HCT116 (cell line): Measurements from ENCODE around the gene DNAJC6. TPM values are rescaled to one million over a fixed set of nuclear protein-coding genes. Genes with fewer than 3 reads are reported as not detected.

Experiments used
- ATAC-seq: fragments of 200-7000 bp; cut with Tn5 transposase; 2 replicates; pipeline ENCODE4 v1.9.1; 2020; ENCODE audit warnings: mild to moderate bottlenecking, moderate library complexity
- BruUV-seq: library from RNA; stranded (reverse); fragments of 400-500 nt; replicated peaks from 2 replicates; lab custom pipeline; 2021; lab: Mats Ljungman, UMichigan
- CTCF ChIA-PET: fragments of 300-600 bp; sonication (Branson Sonifier 250); formaldehyde crosslinking; loops from one replicate; lab custom pipeline; 2021; ENCODE audit warnings: antibody characterized with exemption; lab: Charles Lee
- POLR2A ChIA-PET: fragments of 300-600, 350-600 bp; sonication (Branson Sonifier 250); formaldehyde crosslinking; loops from one replicate; lab custom pipeline; 2021; ENCODE audit warnings: antibody characterized with exemption; lab: Charles Lee
- RAD21 ChIA-PET, 2 experiments: fragments of 300-600 bp; sonication (Branson Sonifier 250); formaldehyde crosslinking; loops; one replicate each; lab custom pipeline; 2023; ENCODE audit warnings: low total read pairs in 2 of 2; ENCODE audit not compliant: uncharacterized antibody in 2 of 2, unreplicated experiment in 2 of 2, low non-redundant PET in 1 of 2; lab: Charles Lee
- DNase-seq: peaks from one replicate; pipeline ENCODE4 v3.0.0-alpha.2; 2010; ENCODE audit warnings: low read depth, low spot score
- H2AFZ ChIP-seq: fragments of 200-600 bp; shearing (Covaris generic), sonication (generic); 2 replicates; pipeline ENCODE4 v1.6.1; 2017; ENCODE audit warnings: low read depth, mixed run types, mixed read lengths, antibody characterized with exemption, low read length; ENCODE audit not compliant: poor library complexity, severe bottlenecking
- H3K27ac ChIP-seq: 2 replicates; pipeline ENCODE4 v1.5.1; 2012; ENCODE audit warnings: low read depth, low read length
- H3K27me3 ChIP-seq: fragments of 200-600 bp; sonication (generic); 2 replicates; pipeline ENCODE4 v1.6.1; 2016; ENCODE audit warnings: mixed run types, low read length, mixed read lengths; ENCODE audit not compliant: insufficient read depth
- H3K36me3 ChIP-seq, 2 experiments: fragments of 200-500 bp in 1 of 2; fragments of 200-600 bp in 1 of 2; sonication (Bioruptor generic) in 1 of 2; sonication (generic) in 1 of 2; 2 replicates each; pipeline versions ENCODE4 v1.5.1 to v1.6.1; 2014 to 2016; ENCODE audit warnings: low read length in 2 of 2, inconsistent platforms in 1 of 2, mixed read lengths in 1 of 2, mixed run types in 1 of 2; ENCODE audit not compliant: insufficient read depth in 2 of 2, control insufficient read depth in 1 of 2
- H3K4me1 ChIP-seq, 2 experiments: fragments of 200-600 bp in 1 of 2; sonication (generic) in 1 of 2; 2 replicates each; pipeline versions ENCODE4 v1.5.1 to v1.6.1; 2012 to 2017; ENCODE audit warnings: low read length in 2 of 2, inconsistent platforms in 1 of 2, mild to moderate bottlenecking in 1 of 2, mixed read lengths in 1 of 2, mixed run types in 1 of 2, moderate library complexity in 1 of 2; ENCODE audit not compliant: insufficient read depth in 2 of 2, control insufficient read depth in 1 of 2
- H3K4me2 ChIP-seq: fragments of 200-600 bp; sonication (generic); 2 replicates; pipeline ENCODE4 v1.6.1; 2017; ENCODE audit warnings: mixed run types, low read length, mixed read lengths
- H3K4me3 ChIP-seq, 2 experiments: fragments of 200-600 bp in 1 of 2; sonication (generic) in 1 of 2; replicated peaks in 1 of 2; 2 replicates each; pipeline ENCODE4 v1.5.1; 2011 to 2016; ENCODE audit warnings: low read length in 2 of 2, control low read depth in 1 of 2, low read depth in 1 of 2, mild to moderate bottlenecking in 1 of 2, mixed read lengths in 1 of 2, mixed run types in 1 of 2
- H3K79me2 ChIP-seq: fragments of 200-600 bp; sonication (generic); 2 replicates; pipeline ENCODE4 v1.6.1; 2017; ENCODE audit warnings: mild to moderate bottlenecking, mixed run types, low read length, moderate library complexity, mixed read lengths; ENCODE audit not compliant: insufficient read depth
- H3K9ac ChIP-seq: fragments of 200-600 bp; sonication (generic); 2 replicates; pipeline ENCODE4 v1.6.1; 2016; ENCODE audit warnings: low read length, mixed read lengths
- H3K9me2 ChIP-seq: fragments of 200-600 bp; sonication (generic), shearing (Covaris generic); 2 replicates; pipeline ENCODE4 v1.6.1; 2017; ENCODE audit warnings: mixed run types, mild to moderate bottlenecking, moderate library complexity; ENCODE audit not compliant: insufficient read depth
- H3K9me3 ChIP-seq, 2 experiments: fragments of 200-500 bp in 1 of 2; fragments of 200-600 bp in 1 of 2; sonication (Bioruptor generic) in 1 of 2; sonication (generic) in 1 of 2; 2 replicates each; pipeline ENCODE4 v1.6.1; 2014 to 2017; ENCODE audit warnings: low read length in 2 of 2, mixed read lengths in 2 of 2, inconsistent platforms in 1 of 2, low read depth in 1 of 2, mild to moderate bottlenecking in 1 of 2, mixed run types in 1 of 2, moderate library complexity in 1 of 2; ENCODE audit not compliant: control insufficient read depth in 1 of 2, insufficient read depth in 1 of 2
- H4K20me1 ChIP-seq: fragments of 200-600 bp; sonication (generic), shearing (Covaris generic); 2 replicates; pipeline ENCODE4 v1.6.1; 2017; ENCODE audit warnings: mixed run types, mild to moderate bottlenecking, moderate library complexity; ENCODE audit not compliant: insufficient read depth
- CBX3 ChIP-seq: IDR thresholded peaks from 2 replicates; pipeline ENCODE4 v1.6.1; 2012; ENCODE audit warnings: low read depth
- CEBPB ChIP-seq: IDR thresholded peaks from 2 replicates; pipeline ENCODE4 v1.6.1; 2012; ENCODE audit warnings: low read depth
- EGR1 ChIP-seq: IDR thresholded peaks from 2 replicates; pipeline ENCODE4 v1.6.1; 2012; ENCODE audit warnings: low read depth
- ELF1 ChIP-seq: IDR thresholded peaks from 2 replicates; pipeline ENCODE4 v1.6.1; 2012; ENCODE audit warnings: low read depth, borderline replicate concordance
- EZH2phosphoT487 ChIP-seq: fragments of 200-600 bp; IDR thresholded peaks from 2 replicates; pipeline ENCODE4 v1.6.1; 2018; ENCODE audit warnings: antibody characterized with exemption, borderline replicate concordance
- SP1 ChIP-seq: IDR thresholded peaks from 2 replicates; pipeline ENCODE4 v1.6.1; 2012; ENCODE audit warnings: low read depth
- SRF ChIP-seq: IDR thresholded peaks from 2 replicates; pipeline ENCODE4 v1.6.1; 2012; ENCODE audit warnings: low read depth
- TCF7L2 ChIP-seq: IDR thresholded peaks from 2 replicates; pipeline ENCODE4 v1.7.0; 2011; ENCODE audit warnings: borderline replicate concordance, inconsistent platforms; ENCODE audit not compliant: insufficient read depth, insufficient read length; ENCODE audit errors: extremely low read depth
- YY1 ChIP-seq: IDR thresholded peaks from 2 replicates; pipeline ENCODE4 v1.6.1; 2011; ENCODE audit warnings: low read length, low read depth, moderate library complexity, mild to moderate bottlenecking; ENCODE audit not compliant: insufficient replicate concordance; ENCODE audit errors: extremely low read depth
- ZNF274 ChIP-seq: fragments of 200-500 bp; sonication (Bioruptor generic); IDR thresholded peaks from 2 replicates; pipeline ENCODE4 v1.6.1; 2014; ENCODE audit warnings: mild to moderate bottlenecking, low read depth, low read length, inconsistent platforms
- intact Hi-C: fragments of 100-400 bp; cut with micrococcal nuclease; formaldehyde crosslinking; loops from 2 replicates; pipeline ENCODE4 v1.10.0; 2022
- total RNA-seq: library from RNA; stranded (reverse); gene quantifications from one replicate; pipeline ENCODE4 v1.2.1, GENCODE V29; 2021; ENCODE audit not compliant: unreplicated experiment
- TF ChIP-seq, protein P1 (sequence below): IDR thresholded peaks from 2 replicates; pipeline ENCODE4 v1.6.1; 2012; ENCODE audit warnings: low read depth

The DNAJC6 gene
- total RNA-seq, 1 experiment from 2014 or later = 9.0 TPM

DNA sequence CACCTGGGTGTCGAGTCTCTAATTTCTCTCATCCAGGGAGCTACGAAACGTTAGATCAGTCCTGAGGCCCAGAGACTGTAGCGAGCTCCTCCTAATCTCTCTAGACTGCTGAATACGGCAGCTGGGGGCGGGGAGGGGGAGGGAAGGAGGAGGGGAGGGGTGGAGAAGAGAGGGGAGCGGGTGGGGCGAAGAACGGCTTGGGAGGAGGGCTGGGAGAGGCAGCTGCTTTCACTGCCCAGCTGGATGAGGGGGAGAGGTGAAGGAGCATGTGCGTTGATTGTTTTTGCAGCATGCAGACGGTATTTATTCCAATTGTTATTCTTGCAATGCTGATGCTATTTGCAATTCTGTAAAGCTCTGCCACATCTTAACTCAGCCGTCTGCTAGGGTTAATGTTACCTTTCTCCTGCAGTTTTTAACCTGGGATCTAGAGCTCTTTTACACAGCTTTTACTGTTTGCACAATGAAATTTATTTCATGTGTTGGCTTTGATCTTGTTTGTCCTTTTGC, 790 bp downstream of the DNAJC6 start:
- peak; percentile 30 for ATAC-seq
- TF ChIP-seq YY1 (no peak), SP1 (no peak), ZNF274 (no peak), CBX3 (no peak), EZH2phosphoT487 (no peak), TCF7L2 (no peak), EGR1 (no peak), ELF1 (no peak), CEBPB (no peak), SRF (no peak)
- TF ChIP-seq, protein P1, sequence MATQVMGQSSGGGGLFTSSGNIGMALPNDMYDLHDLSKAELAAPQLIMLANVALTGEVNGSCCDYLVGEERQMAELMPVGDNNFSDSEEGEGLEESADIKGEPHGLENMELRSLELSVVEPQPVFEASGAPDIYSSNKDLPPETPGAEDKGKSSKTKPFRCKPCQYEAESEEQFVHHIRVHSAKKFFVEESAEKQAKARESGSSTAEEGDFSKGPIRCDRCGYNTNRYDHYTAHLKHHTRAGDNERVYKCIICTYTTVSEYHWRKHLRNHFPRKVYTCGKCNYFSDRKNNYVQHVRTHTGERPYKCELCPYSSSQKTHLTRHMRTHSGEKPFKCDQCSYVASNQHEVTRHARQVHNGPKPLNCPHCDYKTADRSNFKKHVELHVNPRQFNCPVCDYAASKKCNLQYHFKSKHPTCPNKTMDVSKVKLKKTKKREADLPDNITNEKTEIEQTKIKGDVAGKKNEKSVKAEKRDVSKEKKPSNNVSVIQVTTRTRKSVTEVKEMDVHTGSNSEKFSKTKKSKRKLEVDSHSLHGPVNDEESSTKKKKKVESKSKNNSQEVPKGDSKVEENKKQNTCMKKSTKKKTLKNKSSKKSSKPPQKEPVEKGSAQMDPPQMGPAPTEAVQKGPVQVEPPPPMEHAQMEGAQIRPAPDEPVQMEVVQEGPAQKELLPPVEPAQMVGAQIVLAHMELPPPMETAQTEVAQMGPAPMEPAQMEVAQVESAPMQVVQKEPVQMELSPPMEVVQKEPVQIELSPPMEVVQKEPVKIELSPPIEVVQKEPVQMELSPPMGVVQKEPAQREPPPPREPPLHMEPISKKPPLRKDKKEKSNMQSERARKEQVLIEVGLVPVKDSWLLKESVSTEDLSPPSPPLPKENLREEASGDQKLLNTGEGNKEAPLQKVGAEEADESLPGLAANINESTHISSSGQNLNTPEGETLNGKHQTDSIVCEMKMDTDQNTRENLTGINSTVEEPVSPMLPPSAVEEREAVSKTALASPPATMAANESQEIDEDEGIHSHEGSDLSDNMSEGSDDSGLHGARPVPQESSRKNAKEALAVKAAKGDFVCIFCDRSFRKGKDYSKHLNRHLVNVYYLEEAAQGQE = no peak
- TF ChIP-seq, all 23 proteins: peak for 0
- Histone ChIP-seq H3K9me2 (no peaks in the 10 kb centered on the region), H4K20me1 (no peaks in the 10 kb centered on the region; the same call in 1 of the 2 replicates), H3K4me3 (peak overlapping the region in 1 of 2 experiments; percentile 53; a peak in 2 of 4 replicates), H3K36me3 (no peaks in the 10 kb centered on the region), H3K9me3 (no peaks in the 10 kb centered on the region), H3K79me2 (no peaks in the 10 kb centered on the region), H3K27ac (no peak overlapping the region), H2AFZ (no peak overlapping the region), H3K9ac (no peak overlapping the region), H3K4me2 (peak overlapping the region; percentile 90), H3K27me3 (no peaks in the 10 kb centered on the region), H3K4me1 (peaks cover 0 to 13% of the 10 kb centered on the region in 2 experiments; a peak in 1 of 4 replicates)
- CTCF ChIA-PET = no interaction called here
- POLR2A ChIA-PET = no interaction called here
- intact Hi-C loops = no loop called here
- BruUV-seq = no TSS peak
- RAD21 ChIA-PET = no interaction called here
- no peak for DNase-seq
